GM12878 (cell line): Measurements from ENCODE around the gene CPVL.
A peak's percentile ranks its signal among the peaks of the same experiment; 100 is the strongest.

Experiments
- CTCF ChIP-seq, 3 experiments: IDR thresholded peaks in 2 of 3; conservative IDR thresholded peaks in 1 of 3; 2 replicates each; pipeline ENCODE4 v1.5.1; 2011; ENCODE audit warnings: low read depth in 3 of 3, low read length in 3 of 3, mild to moderate bottlenecking in 3 of 3, control low read depth in 2 of 3, moderate library complexity in 2 of 3, inconsistent platforms in 1 of 3, mixed read lengths in 1 of 3; ENCODE audit not compliant: control insufficient read depth in 2 of 3, insufficient read depth in 1 of 3; ENCODE audit errors: extremely low read depth in 1 of 3
- EGR1 ChIP-seq, 2 experiments: IDR thresholded peaks; 1 replicate in 1 of 2; 2 replicates in 1 of 2; pipeline ENCODE4 v1.6.1; 2011 to 2012; ENCODE audit warnings: low read depth in 2 of 2, low read length in 2 of 2, borderline replicate concordance in 1 of 2, mild to moderate bottlenecking in 1 of 2, moderate library complexity in 1 of 2
- EP300 ChIP-seq, 2 experiments: fragments of 150-350 bp in 1 of 2; IDR thresholded peaks; 2 replicates each; pipeline ENCODE4 v1.6.1; 2011 to 2012; ENCODE audit warnings: low read depth in 2 of 2, low read length in 2 of 2, borderline replicate concordance in 1 of 2, improper control_type of control experiment in 1 of 2, inconsistent platforms in 1 of 2; ENCODE audit not compliant: control insufficient read depth in 1 of 2
- EZH2 ChIP-seq: IDR thresholded peaks from 2 replicates; pipeline ENCODE4 v1.6.1; 2012; ENCODE audit warnings: low read depth, mild to moderate bottlenecking, control low read depth, inconsistent platforms, low read length, borderline replicate concordance; ENCODE audit not compliant: control insufficient read depth
- IRF4 ChIP-seq: IDR thresholded peaks from 2 replicates; pipeline ENCODE4 v1.6.1; 2011; ENCODE audit warnings: low read depth, low read length
- PAX5 ChIP-seq: IDR thresholded peaks from 2 replicates; pipeline ENCODE4 v1.6.1; 2011; ENCODE audit warnings: low read depth, low read length, borderline replicate concordance
- POLR2A ChIP-seq: IDR thresholded peaks from 2 replicates; pipeline ENCODE4 v1.6.1; 2011; ENCODE audit warnings: low read depth, mild to moderate bottlenecking, low read length
- SMC3 ChIP-seq: IDR thresholded peaks from 2 replicates; pipeline ENCODE4 v1.6.1; 2011; ENCODE audit warnings: low read length, improper control_type of control experiment, borderline replicate concordance
- SREBF1 ChIP-seq: IDR thresholded peaks from 2 replicates; pipeline ENCODE4 v1.6.1; 2012; ENCODE audit warnings: mild to moderate bottlenecking, low read length
- SREBF2 ChIP-seq: IDR thresholded peaks from 2 replicates; pipeline ENCODE4 v1.6.1; 2012; ENCODE audit warnings: mild to moderate bottlenecking, low read length
- TF ChIP-seq, protein P1 (sequence below): IDR thresholded peaks from 2 replicates; pipeline ENCODE4 v1.6.1; 2012; ENCODE audit warnings: low read depth, low read length, improper control_type of control experiment

- TF ChIP-seq CTCF (IDR thresholded peaks at IDR 0.05 in 2 of 3, conservative IDR thresholded peaks at IDR 0.05 in 1 of 3; ENCODE audit: control insufficient read depth in 2 of 3, extremely low read depth in 1 of 3, insufficient read depth in 1 of 3, low read depth in 3 of 3, low read length in 3 of 3) (0 out of 6 replicates have a peak, but pooled peaks of 1 of the 3 experiments have one; percentile 17), EP300 (IDR thresholded peaks at IDR 0.05; ENCODE audit: borderline replicate concordance in 1 of 2, control insufficient read depth in 1 of 2, low read depth in 2 of 2, low read length in 2 of 2) (no peak), SREBF1 (no peak), SMC3 (no peak), EGR1 (IDR thresholded peaks at IDR 0.05; ENCODE audit: borderline replicate concordance in 1 of 2, low read depth in 2 of 2, low read length in 2 of 2) (no peak), POLR2A (no peak), EZH2 (no peak), PAX5 (no peak), IRF4 (no peak), SREBF2 (no peak)
- TF ChIP-seq, protein P1, sequence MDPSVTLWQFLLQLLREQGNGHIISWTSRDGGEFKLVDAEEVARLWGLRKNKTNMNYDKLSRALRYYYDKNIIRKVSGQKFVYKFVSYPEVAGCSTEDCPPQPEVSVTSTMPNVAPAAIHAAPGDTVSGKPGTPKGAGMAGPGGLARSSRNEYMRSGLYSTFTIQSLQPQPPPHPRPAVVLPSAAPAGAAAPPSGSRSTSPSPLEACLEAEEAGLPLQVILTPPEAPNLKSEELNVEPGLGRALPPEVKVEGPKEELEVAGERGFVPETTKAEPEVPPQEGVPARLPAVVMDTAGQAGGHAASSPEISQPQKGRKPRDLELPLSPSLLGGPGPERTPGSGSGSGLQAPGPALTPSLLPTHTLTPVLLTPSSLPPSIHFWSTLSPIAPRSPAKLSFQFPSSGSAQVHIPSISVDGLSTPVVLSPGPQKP = no peak
These were observed 190.4 kb downstream of the CPVL start for GRCh38 chr7:28955718-28956607.
